HG03196 (cell line): Measurements from ENCODE around the gene NEGR1.

Source experiments
- ATAC-seq: cut with Tn5 transposase; IDR thresholded peaks from one replicate; pipeline ENCODE4 v1.9.1; 2021; ENCODE audit not compliant: unreplicated experiment

The NEGR1 gene

DNA sequence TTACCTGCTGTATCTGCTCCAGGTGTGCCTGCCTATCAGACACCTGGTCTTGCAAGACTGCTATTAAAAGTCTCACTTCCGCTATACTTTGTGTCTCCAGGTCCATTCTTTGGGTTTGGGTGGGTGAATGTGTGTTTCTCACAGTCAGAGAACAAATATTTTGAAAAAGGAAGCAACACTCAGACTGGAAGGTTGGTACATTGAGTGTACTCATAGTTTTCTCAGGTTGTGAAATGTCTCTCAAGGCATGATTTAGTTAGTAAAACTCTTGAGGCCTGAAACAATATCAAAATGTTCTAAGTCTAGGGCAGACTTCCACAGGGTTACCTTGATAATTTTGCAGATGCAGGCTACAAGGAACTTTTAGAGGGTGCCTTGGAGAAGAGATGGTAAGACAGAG lies 771.6 kb downstream of the NEGR1 start:
- no peak for ATAC-seq

DNA sequence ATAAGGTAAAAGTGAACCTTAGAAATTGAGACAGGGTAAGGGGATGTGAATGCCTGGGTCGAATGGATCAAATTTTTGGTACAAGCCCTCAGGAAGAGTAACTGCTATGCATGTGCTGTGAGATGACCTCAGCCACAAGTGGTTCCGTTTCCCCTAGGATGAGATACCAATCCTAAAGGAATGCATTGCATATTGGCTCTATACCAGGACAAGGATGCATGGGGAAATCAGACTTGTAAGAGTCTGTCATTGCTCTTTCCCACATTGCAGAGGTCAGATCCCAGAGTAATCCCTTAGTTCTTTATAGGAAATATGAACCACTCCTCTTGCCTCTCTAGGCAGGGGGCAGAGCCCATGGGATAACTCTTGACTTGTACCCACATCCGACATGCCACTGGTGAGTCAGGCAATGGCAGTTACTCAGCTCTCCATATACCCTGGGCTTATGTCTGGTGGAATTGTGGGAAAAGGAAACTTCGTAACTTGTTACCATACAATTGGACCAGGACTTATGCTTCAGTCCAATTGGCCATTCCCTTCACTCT lies 773.2 kb downstream of the NEGR1 start:
- no peak for ATAC-seq

DNA sequence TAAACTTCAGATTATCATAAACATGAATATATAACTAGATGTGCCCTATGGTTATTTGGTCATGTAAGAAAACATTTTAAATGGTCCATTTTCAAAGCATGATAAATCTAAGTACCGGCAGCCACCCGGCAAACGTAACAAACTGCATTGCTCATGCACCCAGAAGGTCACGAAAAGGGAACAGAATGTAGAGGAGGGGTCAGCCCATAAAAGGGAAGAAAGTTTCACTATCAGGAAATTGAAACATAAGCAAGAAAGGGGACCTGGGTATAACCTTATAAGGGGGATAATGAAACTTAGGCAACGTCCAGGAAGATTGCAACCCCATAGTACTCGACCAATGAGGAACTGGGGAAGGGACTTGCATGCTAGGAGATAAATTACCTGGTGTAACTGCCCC lies 780.3 kb downstream of the NEGR1 start:
- ATAC-seq: no peak

DNA sequence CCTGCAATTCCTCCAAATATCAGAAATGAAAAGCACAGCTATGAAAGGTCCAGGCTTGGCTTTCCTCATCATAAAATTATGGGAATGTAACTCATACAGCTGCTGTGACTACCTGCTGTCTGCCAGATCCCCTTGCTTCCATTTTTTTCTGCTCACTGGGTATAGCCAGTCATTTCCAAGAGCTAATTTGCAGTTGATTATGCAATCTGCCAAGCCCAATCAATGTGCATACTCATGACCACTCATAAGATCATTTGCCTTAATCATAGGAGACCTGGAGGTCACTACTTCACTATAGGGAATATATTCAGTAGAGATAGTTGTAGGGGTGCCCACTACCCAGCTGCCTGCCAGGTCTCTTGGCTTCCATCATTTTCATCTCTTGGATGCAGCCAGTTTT lies 783.8 kb downstream of the NEGR1 start:
- ATAC-seq: no peak

- no peak for ATAC-seq
Measured at GRCh38 chr1:71494163-71494562, 788.2 kb downstream of the NEGR1 start.

- no peak for ATAC-seq
Measured at GRCh38 chr1:71492298-71493041, 789.9 kb downstream of the NEGR1 start.

DNA sequence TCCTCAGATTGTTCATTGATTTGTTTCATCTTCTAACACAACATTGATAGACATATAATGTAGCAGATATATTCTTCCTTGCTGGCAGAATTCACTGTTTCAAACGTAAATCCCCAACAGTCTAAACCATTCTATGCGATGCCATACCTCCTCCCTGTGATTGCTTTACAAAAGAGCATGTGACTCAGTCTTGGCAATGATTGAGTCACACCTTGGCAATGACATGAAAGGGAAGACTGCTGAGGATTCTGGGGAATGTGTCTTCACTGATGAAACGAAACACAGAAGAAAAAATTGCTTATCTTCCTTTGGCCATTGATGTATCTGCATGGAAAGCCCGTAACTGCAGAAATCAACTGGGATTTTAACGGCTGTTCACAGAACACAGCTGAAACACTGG lies 791.9 kb downstream of the NEGR1 start:
- ATAC-seq: no peak

GRCh38 chr1:71488555-71489252 lies 793.6 kb downstream of the NEGR1 start:
- no peak for ATAC-seq

DNA sequence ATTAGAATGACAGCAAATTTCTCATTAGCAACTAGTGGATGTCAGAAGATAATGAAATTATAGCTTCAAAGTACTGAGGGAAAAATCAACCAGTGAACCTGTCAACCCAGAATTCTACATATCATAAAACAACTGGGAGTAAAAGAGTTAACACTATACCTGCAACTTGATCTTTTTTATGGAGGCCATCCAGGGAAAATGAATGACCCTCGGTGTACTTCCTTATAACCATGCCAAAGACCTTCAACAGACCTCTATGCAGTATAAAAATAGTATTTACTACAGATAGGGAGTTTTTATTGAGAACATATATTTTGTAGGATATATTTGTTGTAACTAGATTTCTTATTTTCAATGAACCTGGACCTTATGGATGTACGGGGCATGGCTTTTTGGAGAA lies 809.0 kb downstream of the NEGR1 start:
- ATAC-seq: no peak

DNA sequence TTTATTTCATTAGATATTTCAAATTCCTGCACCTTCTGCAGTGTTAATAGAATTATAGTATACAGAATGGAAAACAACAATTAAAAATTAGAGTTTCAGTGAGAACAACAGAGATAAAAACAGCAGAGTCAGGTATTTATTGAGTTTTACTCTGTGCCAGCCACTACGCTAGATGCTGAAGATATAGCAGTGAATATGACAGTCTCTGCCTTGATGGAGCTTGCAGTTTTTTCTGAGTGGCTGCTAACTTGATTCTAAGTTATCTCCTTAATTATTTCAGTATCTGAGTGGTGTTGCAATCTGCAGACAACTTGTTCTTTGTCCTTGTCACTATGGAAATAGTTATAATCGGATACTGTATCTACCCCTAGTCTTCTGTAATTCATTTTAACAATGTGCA lies 817.2 kb downstream of the NEGR1 start:
- no peak for ATAC-seq

DNA sequence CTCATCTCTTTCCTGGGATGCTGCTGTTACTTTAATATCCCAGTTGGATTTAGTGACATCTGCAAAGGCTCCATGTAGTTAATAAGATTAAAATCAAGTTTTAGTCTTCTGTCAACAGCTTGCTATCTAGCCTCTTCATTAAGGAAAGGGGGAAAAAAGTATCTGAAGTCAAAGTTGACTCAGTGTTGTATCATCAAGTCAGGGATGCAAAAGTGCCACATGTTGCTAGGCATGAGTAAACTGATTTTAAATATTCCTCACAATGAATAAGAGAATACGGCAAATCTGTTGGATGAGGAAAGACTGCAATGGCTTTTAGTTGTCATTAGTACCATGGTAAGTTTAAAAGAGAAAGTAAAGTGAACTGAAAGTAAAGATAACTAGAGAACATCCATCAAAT lies 818.3 kb downstream of the NEGR1 start:
- ATAC-seq: no peak

GRCh38 chr1:71463144-71463543 lies 819.2 kb downstream of the NEGR1 start:
- ATAC-seq: no peak

GRCh38 chr1:71462247-71462646 lies 820.1 kb downstream of the NEGR1 start:
- no peak for ATAC-seq

GRCh38 chr1:71461416-71461815 lies 820.9 kb downstream of the NEGR1 start:
- no peak for ATAC-seq

DNA sequence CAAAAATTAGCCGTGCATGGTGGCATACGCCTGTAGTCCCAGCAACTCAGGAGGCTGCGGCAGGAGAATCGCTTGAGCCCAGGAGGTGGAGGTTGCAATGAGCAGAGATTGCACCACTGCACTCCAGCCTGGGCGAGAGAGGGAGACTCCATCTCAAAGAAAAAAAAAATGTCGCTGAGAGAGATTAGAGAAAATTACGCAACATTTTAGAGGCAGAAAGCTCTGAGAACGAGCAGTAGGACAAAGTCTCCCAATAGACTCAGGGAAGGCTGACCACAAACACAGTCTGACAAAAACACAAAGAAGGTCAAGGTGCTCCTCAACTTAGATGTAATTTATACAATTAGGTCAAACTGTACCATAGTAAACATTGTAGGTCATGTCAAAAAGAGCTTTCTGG lies 833.9 kb downstream of the NEGR1 start:
- ATAC-seq: no peak

DNA sequence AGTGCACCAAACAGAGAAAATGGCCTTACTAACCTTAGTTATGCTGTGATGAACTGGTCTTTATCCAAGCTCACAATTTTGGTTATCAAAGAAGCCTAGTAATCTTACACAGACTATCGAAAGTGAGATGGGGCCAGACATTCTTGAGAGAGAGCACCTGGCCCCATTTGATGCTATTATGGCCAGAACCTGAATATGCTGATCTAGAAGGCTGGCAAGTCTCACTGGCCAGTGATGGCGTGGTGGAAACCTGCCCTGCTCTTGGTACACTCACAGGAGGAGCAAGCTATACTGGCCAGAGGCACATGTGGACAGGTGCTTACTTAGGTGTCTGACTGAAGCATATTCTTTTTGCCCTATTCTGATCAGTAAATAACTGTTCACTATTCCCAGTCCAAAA lies 843.7 kb downstream of the NEGR1 start:
- ATAC-seq: no peak

DNA sequence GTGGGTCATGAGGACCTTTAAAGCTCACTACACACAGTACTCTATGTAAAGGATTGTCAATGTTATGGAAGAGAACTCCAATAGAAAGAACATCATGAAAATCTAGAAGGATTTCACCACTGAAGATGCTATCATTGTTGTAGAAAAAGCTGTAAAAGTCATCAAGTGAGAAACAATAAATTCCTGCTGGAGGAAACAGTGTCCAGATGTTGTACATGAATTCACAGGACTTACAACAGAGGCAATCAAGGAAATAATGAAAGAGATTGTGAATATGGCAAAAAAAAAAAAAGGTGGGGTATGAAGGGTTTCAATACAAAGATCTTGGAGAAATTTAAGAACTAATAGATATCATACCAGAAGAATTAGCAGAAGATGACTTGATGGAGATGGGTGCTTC lies 846.4 kb downstream of the NEGR1 start:
- no peak for ATAC-seq

DNA sequence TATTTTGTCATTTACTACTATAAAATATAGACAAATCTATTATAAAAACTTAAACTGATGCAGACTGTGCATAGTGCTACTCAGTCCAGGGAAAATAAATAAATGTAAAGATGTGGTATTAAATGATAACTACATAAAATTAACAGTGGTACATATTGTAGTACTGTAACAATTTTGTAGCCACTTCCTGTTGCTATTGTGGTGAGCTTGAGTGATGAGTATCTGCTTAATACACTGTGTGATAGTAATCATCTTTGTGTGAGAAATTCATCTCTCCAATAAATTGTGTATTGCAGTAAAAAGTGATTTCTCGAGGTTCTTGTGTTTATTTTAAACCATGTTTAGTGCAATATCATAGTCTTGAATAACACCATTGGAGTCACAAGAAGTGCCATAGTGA lies 848.1 kb downstream of the NEGR1 start:
- ATAC-seq: no peak

- ATAC-seq: no peak
Measured at GRCh38 chr1:71428029-71428428, 854.3 kb downstream of the NEGR1 start.

GRCh38 chr1:71427066-71427465 lies 855.3 kb downstream of the NEGR1 start:
- ATAC-seq: no peak

DNA sequence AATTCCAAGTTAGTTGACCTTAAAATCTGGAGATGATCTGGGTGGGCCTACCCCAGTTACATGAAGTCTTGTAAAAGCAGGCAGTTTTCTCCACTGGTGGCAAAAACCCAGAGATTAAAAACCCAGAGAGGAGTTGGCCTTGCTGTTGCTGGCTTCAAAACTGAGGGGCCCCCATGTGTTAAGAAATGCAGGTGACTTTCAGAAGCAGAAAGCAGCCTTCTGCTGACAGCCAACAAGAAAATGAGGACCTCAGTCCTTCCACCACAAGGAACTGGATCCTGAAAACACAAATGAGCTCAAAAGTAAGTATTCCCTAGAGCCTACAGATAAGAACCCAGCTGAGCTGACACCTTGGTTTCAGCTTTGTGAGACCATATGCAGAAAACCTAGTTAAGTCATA lies 857.8 kb downstream of the NEGR1 start:
- ATAC-seq: no peak

GRCh38 chr1:71422221-71422620 lies 860.1 kb downstream of the NEGR1 start:
- ATAC-seq: no peak

DNA sequence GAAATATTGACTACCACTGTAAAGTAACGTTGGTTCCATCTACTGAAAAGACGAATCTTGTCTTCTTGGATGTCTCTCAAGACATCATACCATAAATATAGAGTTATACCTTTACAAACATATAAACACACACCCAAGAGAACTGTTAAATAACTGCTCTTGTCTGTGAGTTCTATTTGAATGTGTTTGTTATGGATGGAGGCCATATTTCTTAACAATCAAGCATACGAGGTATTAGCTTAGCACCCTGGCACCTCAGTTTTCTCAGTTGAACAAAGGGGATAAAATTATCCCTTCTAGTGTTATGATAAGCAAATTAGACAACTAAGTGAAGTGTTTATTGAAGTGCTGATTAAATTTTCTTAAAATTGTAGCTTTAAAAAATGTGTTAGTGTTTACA lies 864.9 kb downstream of the NEGR1 start:
- ATAC-seq: no peak
